HEK293T (cell line): ENCODE measurements around the gene L3MBTL3.

Experiments used
- CTBP1 ChIP-seq: fragments of 450-650 bp; IDR thresholded peaks from 2 replicates; pipeline ENCODE4 v1.6.1; 2016; ENCODE audit warnings: borderline replicate concordance
- FOXK2 ChIP-seq: fragments of 450-650 bp; IDR thresholded peaks from 2 replicates; pipeline ENCODE4 v1.6.1; 2016; ENCODE audit warnings: mild to moderate bottlenecking
- FOXM1 ChIP-seq: fragments of 450-650 bp; IDR thresholded peaks from 2 replicates; pipeline ENCODE4 v1.6.1; 2017; ENCODE audit warnings: mild to moderate bottlenecking, borderline replicate concordance
- HDGF ChIP-seq: fragments of 450-650 bp; IDR thresholded peaks from 2 replicates; pipeline ENCODE4 v1.6.1; 2017; ENCODE audit warnings: antibody characterized with exemption, borderline replicate concordance
- LEF1 ChIP-seq: fragments of 450-650 bp; IDR thresholded peaks from 2 replicates; pipeline ENCODE4 v1.6.1; 2017; ENCODE audit warnings: mild to moderate bottlenecking, borderline replicate concordance
- SP1 ChIP-seq: fragments of 450-650 bp; IDR thresholded peaks from 2 replicates; pipeline ENCODE4 v1.6.1; 2017
- TARDBP ChIP-seq: fragments of 450-650 bp; IDR thresholded peaks from 2 replicates; pipeline ENCODE4 v1.6.1; 2016

DNA sequence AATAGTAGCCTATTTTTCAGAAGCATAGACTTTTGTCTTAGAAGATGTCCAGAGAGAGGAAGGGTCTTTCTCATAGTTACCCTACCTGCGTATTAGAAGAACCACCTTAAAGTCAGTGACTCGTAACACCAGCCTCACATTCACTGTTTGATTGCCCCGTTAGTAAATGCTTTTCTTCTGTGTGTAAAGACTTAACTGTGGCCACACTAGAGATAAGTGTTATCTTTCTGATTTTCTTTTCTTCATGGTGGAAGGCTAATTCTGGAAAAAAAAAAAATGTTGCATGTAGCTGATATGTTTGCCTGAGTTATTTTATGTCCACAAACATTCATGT is 120.5 kb downstream of the L3MBTL3 start:
- no peak for TF ChIP-seq FOXM1
- TF ChIP-seq SP1 = no peak
- no peak for TF ChIP-seq FOXK2
- TF ChIP-seq TARDBP = no peak
- TF ChIP-seq LEF1 = no peak
- no peak for TF ChIP-seq HDGF
- no peak for TF ChIP-seq CTBP1
